K562 (cell line): ENCODE results near the gene PLEKHM2. TPM values are rescaled to one million over a fixed set of nuclear protein-coding genes. Genes with fewer than 3 reads are reported as not detected.

Experiments used
- ATAC-seq: fragments of 200-7000 bp; cut with Tn5 transposase; 3 replicates; pipeline ENCODE4 v1.9.1; 2020; ENCODE audit warnings: moderate library complexity
- BruUV-seq: library from RNA; stranded (reverse); fragments of 400-500 nt; replicated peaks from 2 replicates; lab custom pipeline; 2021; lab: Mats Ljungman, UMichigan
- CTCF ChIA-PET: fragments of 300-600 bp; formaldehyde crosslinking; extraction: SDS; loops from one replicate; lab custom pipeline; 2021; ENCODE audit warnings: low intra/inter-chr PET ratio; lab: Yijun Ruan, JAX
- POLR2A ChIA-PET: fragments of 300-600, 350-650 bp; sonication (Branson Sonifier 250); formaldehyde crosslinking; extraction: SDS; loops from one replicate; lab custom pipeline; 2021; ENCODE audit warnings: antibody characterized with exemption, inconsistent platforms; lab: Yijun Ruan, JAX
- DNase-seq, 4 experiments: peaks; one replicate each; pipeline versions ENCODE4 v3.0.0 to v3.0.0-alpha.2; 2011 to 2018; ENCODE audit warnings: low spot score in 3 of 4, mixed read lengths in 3 of 4; ENCODE audit errors: extremely low read depth in 1 of 4
- FAIRE-seq: peaks from 2 replicates; lab custom pipeline; 2011; peaks lifted over from hg19 to GRCh38; lab: Jason Lieb, UNC
- H2AFZ ChIP-seq: 2 replicates; pipeline ENCODE4 v1.6.0; 2011; ENCODE audit warnings: low read depth, low read length, control low read depth, inconsistent platforms
- H3K27ac ChIP-seq: fragments of 200-600 bp; 3 replicates; pipeline ENCODE4 v1.8.0; 2011; ENCODE audit warnings: low read depth, mild to moderate bottlenecking, control low read depth, inconsistent platforms, low read length, moderate library complexity, mixed read lengths; ENCODE audit errors: extremely low read depth
- H3K27me3 ChIP-seq, 2 experiments: fragments of 300-600 bp in 1 of 2; 2 replicates in 1 of 2; 3 replicates in 1 of 2; pipeline versions ENCODE4 v1.6.0 to v1.8.0; 2011; ENCODE audit warnings: inconsistent platforms in 2 of 2, low read length in 2 of 2, mild to moderate bottlenecking in 1 of 2, mixed read lengths in 1 of 2, moderate library complexity in 1 of 2; ENCODE audit not compliant: control insufficient read depth in 2 of 2, insufficient read depth in 2 of 2
- H3K36me3 ChIP-seq: fragments of 300-600 bp; 3 replicates; pipeline ENCODE4 v1.8.0; 2011; ENCODE audit warnings: mild to moderate bottlenecking, low read length, inconsistent platforms; ENCODE audit not compliant: control insufficient read depth, insufficient read depth
- H3K4me1 ChIP-seq, 2 experiments: fragments of 200-600 bp in 1 of 2; replicated peaks in 1 of 2; 2 replicates in 1 of 2; 3 replicates in 1 of 2; pipeline versions ENCODE4 v1.5.1 to v1.8.0; 2011; ENCODE audit warnings: inconsistent platforms in 2 of 2, low read length in 2 of 2, mild to moderate bottlenecking in 1 of 2, mixed read lengths in 1 of 2, moderate library complexity in 1 of 2; ENCODE audit not compliant: control insufficient read depth in 2 of 2, insufficient read depth in 2 of 2
- H3K4me2 ChIP-seq: 2 replicates; pipeline ENCODE4 v1.6.1; 2011; ENCODE audit warnings: low read length, control low read depth, inconsistent platforms, mixed read lengths; ENCODE audit not compliant: insufficient read depth
- H3K4me3 ChIP-seq: fragments of 200-600 bp; sonication (generic), shearing (Covaris generic); 2 replicates; pipeline ENCODE4 v1.5.1; 2016; ENCODE audit warnings: control low read depth, inconsistent platforms
- H3K79me2 ChIP-seq: fragments of 200-600 bp; 3 replicates; pipeline ENCODE4 v1.8.0; 2011; ENCODE audit warnings: low read length, inconsistent platforms; ENCODE audit not compliant: control insufficient read depth, insufficient read depth
- H3K9ac ChIP-seq, 2 experiments: 2 replicates each; pipeline versions ENCODE4 v1.6.0 to v1.6.1; 2011; ENCODE audit warnings: low read depth in 2 of 2, low read length in 2 of 2, control low read depth in 1 of 2, inconsistent platforms in 1 of 2, mild to moderate bottlenecking in 1 of 2, mixed read lengths in 1 of 2; ENCODE audit not compliant: insufficient read depth in 1 of 2
- H3K9me1 ChIP-seq: one replicate; pipeline ENCODE4 v1.6.0; 2011; ENCODE audit warnings: inconsistent platforms, mild to moderate bottlenecking, low read length, moderate library complexity; ENCODE audit not compliant: control insufficient read depth, insufficient read depth
- H3K9me3 ChIP-seq: replicated peaks from 2 replicates; pipeline ENCODE4 v1.5.1; 2011; ENCODE audit warnings: low read depth, low read length, inconsistent platforms; ENCODE audit not compliant: control insufficient read depth, insufficient read depth
- H4K20me1 ChIP-seq: replicated peaks from 2 replicates; pipeline ENCODE4 v1.6.1; 2011; ENCODE audit warnings: low read length, inconsistent platforms, mixed read lengths; ENCODE audit not compliant: control insufficient read depth, insufficient read depth
- MGA ChIP-seq: fragments of 450-650 bp; IDR thresholded peaks from 2 replicates; pipeline ENCODE4 v1.6.1; 2016; ENCODE audit warnings: mild to moderate bottlenecking, moderate library complexity
- ZBTB34 ChIP-seq: fragments of 250-450 bp; sonication (Bioruptor Pico); IDR thresholded peaks from 2 replicates; pipeline ENCODE4 v1.8.0; 2021; ENCODE audit warnings: mild to moderate bottlenecking, moderate library complexity
- ZC3H4 ChIP-seq: sonication (generic); formaldehyde crosslinking; IDR thresholded peaks from 2 replicates; pipeline ENCODE4 v1.9.0; 2021; ENCODE audit warnings: missing genetic modification reagents, borderline replicate concordance
- ZKSCAN1 ChIP-seq: fragments of 150-350 bp; IDR thresholded peaks from 2 replicates; pipeline ENCODE4 v1.6.1; 2016; ENCODE audit warnings: low read depth, low read length
- WGBS: fragments of 100-300 bp; shearing (Covaris generic); methylation state at CpG from one replicate; pipeline ENCODE4 v1.1.6; 2016; ENCODE audit warnings: low coverage, mixed read lengths; ENCODE audit not compliant: insufficient coverage; ENCODE audit errors: missing lambda C conversion rate; 5-methylcytosine and 5-hydroxymethylcytosine counted together
- in situ Hi-C: fragments of 300-500 bp; cut with MboI; formaldehyde crosslinking; loops from 4 replicates; pipeline ENCODE4 v1.15.0; 2018; ENCODE audit warnings: inconsistent platforms, mixed read lengths
- intact Hi-C: fragments of 100-400 bp; cut with micrococcal nuclease; formaldehyde crosslinking; loops from 2 replicates; pipeline ENCODE4 v1.14.2; 2022
- polyA plus RNA-seq, 8 experiments: library from polyadenylated mRNA; depleted of rRNA in 4 of 8; stranded (reverse) in 5 of 8; unstranded in 3 of 8; fragments of >200 nt; fragmentation: Nextera tagmentation in 2 of 8; fragmentation: Illumina TruSeq in 1 of 8; extraction: Ambion mirVana in 2 of 8; extraction: Trizol in 1 of 8; gene quantifications; 2 replicates each; pipeline versions ENCODE4 v1.2.1 to v1.2.3, GENCODE V29; 2011 to 2014; ENCODE audit warnings: inconsistent platforms in 1 of 8, missing spikeins in 1 of 8
- total RNA-seq, 7 experiments: library from RNA; depleted of rRNA in 6 of 7; stranded (reverse); fragments of >200 nt in 6 of 7; fragmentation: Illumina TruSeq in 2 of 7; extraction: Trizol in 2 of 7; gene quantifications; 2 replicates each; pipeline versions ENCODE4 v1.2.1 to v1.2.3, GENCODE V29; 2011 to 2021; ENCODE audit warnings: low replicate concordance in 1 of 7

Gene PLEKHM2
- total and polyA plus RNA-seq, 9 of the 15 experiments (the other 6 are each of a cell fraction or from before 2014, with no cell fraction given), result 0.27 to 63.7 (median 33.2) TPM

GRCh38 chr1:15757016-15757543 lies 73.0 kb downstream of the PLEKHM2 start:
- Histone ChIP-seq H3K4me1 (peaks cover 15 to 40% of the 10 kb centered on the region in 2 experiments; a peak in 4 of 5 replicates), H4K20me1 (peaks cover 9% of the 10 kb centered on the region), H3K4me2 (no peak overlapping the region), H3K9me1 (no peaks in the 10 kb centered on the region), H3K27me3 (peaks cover 26 to 48% of the 10 kb centered on the region in 2 experiments; a peak in 4 of 5 replicates), H3K36me3 (no peaks in the 10 kb centered on the region), H3K9ac (no peak overlapping the region), H3K9me3 (no peaks in the 10 kb centered on the region), H3K79me2 (no peaks in the 10 kb centered on the region), H3K4me3 (no peak overlapping the region), H2AFZ (no peak overlapping the region), H3K27ac (no peak overlapping the region)
- in situ Hi-C loops (no loop called here), intact Hi-C loops (no loop called here)
- ATAC-seq (no peak), DNase-seq (no peak), FAIRE-seq (no peak)
- CTCF ChIA-PET, result no interaction called here
- no peak for TF ChIP-seq ZC3H4 (CRISPR knock-in tag)
- no peak for TF ChIP-seq MGA
- no peak for TF ChIP-seq ZKSCAN1
- no peak for TF ChIP-seq ZBTB34 (CRISPR knock-in tag)
- no TSS peak for BruUV-seq
- WGBS, result 13% methylated on average over 9 of the region's 9 CpGs
- POLR2A ChIA-PET, result interaction anchor here (0.5 to 1.0 kb wide), 4 partner anchors 9 to 55 kb away, joined by 3 to 4 read pairs (median 4); no protein-coding TSS in a partner anchor
